Stimulated activated CD8-positive, alpha-beta memory T cell treated with anti-CD3 and anti-CD28 coated beads, Interleukin-7, amount 100 ng/mL, for 24 hours (primary cell): ENCODE measurements around the gene VASP.

Experiments used
- DNase-seq: peaks from one replicate; pipeline ENCODE4 v3.0.0-alpha.2; 2020; ENCODE audit warnings: low read depth

The VASP gene

DNA sequence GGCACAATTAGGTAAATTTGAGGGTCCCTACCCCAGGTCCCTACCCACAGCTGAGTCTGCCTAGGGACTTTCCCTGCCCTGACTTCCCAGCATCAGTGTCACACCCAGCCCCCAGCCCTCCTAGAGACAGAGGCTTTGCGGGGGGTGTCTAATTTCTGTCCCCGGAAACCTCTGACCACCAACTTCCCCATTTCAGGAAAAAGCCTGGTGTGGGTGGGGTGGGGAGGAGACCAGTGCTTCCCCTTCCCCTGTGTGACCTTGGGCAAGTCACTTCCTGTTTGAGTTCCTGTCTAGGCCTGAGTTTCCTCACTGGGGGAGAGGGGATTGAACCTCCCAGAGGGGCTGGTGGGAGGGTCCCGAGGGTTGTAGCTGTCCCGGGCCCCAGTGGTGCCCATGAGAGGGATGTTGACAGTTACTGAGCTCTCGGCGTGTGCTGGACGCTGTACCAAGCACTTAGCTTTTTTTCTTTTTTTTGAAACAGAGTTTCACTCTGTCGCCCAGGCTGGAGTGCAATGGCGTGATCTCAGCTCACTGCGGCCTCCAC is 7.9 kb downstream of the VASP start:
- DNase-seq, result no peak

DNA sequence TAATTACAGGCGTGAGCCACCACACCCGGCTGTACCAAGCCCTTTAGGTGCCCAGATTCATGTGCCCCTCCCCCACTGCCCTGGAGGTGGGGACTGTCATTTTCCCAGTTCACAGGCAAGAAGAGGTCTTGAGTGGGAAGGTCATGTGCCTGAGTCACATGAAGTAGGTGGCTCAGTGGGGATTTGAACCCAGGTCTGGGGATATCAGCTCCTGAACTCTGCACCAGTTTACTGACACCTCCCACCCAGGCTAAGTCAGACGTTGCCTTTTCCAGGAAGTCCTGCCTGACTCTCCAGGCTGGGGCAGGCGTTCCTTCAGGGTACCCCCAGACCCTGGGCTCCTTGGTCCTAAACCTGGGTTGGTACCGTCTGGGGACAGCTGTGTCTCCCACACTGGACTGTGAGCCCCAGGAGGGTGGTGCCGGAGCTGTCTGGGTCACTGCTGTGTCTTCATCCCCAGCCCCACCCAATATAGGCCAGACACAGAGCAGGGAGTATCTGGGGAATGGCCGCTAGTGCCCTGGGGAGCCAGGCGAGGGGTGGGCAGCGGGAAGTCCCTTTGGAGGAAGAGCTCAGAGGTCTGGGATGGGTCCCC is 8.6 kb downstream of the VASP start:
- DNase-seq, result no peak

DNA sequence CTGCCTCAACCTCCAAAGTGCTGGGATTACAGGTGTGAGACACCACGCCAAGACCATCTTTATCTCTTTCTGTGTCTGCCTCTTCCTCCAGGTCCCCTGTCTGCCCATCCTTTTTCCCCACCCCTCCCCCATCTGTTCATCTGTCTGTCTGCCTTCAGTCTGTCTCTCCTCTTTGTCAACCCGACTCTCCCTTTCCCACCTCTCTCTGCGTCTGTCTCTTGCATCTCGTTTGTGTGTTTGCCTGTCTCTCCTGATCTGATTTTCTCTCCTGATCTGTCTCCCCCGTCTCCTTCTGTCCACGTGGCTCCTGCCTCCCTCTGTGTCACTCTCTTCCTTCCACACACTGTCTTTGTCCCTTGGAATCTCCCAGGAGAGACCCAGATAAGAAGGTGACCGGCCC is 10.0 kb downstream of the VASP start:
- no peak for DNase-seq

DNA sequence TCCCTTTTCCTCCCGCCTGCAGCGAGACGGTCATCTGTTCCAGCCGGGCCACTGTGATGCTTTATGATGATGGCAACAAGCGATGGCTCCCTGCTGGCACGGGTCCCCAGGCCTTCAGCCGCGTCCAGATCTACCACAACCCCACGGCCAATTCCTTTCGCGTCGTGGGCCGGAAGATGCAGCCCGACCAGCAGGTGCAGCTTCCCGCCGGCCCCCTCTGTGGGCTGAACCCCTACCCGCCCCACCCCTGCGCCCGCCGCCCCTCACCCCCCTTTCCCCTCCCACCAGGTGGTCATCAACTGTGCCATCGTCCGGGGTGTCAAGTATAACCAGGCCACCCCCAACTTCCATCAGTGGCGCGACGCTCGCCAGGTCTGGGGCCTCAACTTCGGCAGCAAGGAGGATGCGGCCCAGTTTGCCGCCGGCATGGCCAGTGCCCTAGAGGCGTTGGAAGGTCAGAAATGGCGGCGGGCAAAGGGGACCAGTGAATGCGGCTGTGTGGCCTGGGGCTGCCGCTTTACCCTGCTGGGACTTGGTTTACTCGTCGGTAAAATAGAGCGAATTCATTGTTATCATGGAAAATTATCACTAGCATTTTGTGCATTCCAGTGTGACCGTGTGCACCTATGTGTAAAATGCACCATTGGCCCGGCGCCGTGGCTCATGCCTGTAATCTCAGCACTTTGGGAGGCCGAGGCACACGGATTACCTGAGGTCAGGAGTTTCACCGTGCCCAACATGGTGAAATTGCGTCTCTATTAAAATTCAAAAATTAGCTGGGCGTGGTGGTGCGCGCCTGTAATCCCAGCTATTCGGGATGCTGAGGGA is 10.6 kb downstream of the VASP start:
- no peak for DNase-seq

DNA sequence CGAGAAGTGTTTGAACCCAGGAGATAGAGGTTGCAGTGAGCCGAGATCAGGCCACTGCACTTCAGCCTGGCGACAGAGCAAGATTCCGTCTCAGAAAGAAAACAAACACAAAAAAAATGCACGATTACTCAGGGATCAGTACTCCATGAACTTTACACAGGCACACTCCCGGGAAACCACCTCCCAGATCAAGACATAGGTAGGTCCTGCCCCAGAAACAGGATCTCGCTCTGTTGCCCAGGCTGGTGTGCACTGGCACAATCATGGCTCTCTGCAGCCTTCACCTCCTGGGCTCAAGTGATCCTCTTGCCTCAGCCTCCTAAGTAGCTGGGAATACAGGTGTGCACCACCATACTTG is 11.2 kb downstream of the VASP start:
- no peak for DNase-seq

DNA sequence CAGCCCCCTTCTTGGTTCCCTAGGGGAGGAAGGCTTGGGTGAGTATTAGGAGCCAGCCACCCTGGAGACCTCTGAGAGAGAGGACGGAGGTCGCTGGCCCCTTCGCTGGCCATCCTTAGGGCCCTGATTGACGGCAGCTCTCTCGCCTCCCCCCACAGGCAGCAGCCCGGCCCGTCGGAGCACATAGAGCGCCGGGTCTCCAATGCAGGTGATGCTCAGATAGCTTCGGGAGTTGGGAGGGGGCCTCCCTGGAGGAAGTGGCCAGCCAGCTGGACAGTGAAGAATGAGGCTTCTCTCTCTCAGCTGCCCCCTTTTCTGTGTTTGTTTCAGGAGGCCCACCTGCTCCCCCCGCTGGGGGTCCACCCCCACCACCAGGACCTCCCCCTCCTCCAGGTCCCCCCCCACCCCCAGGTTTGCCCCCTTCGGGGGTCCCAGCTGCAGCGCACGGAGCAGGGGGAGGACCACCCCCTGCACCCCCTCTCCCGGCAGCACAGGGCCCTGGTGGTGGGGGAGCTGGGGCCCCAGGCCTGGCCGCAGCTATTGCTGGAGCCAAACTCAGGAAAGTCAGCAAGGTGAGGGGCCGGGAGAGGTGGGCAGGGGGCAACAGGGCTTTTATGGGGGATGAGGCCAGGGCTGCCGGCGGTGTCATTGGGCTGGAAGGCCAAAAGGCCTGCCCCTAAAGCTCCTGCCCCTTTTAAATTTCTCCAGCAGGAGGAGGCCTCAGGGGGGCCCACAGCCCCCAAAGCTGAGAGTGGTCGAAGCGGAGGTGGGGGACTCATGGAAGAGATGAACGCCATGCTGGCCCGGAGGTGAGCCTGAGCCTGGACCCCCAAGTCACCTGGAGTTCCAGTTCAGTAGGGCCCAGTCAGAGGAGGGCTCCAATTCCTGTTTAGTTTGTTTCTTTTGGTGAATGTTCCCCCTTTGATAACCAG is 15.0 kb downstream of the VASP start:
- no peak for DNase-seq

DNA sequence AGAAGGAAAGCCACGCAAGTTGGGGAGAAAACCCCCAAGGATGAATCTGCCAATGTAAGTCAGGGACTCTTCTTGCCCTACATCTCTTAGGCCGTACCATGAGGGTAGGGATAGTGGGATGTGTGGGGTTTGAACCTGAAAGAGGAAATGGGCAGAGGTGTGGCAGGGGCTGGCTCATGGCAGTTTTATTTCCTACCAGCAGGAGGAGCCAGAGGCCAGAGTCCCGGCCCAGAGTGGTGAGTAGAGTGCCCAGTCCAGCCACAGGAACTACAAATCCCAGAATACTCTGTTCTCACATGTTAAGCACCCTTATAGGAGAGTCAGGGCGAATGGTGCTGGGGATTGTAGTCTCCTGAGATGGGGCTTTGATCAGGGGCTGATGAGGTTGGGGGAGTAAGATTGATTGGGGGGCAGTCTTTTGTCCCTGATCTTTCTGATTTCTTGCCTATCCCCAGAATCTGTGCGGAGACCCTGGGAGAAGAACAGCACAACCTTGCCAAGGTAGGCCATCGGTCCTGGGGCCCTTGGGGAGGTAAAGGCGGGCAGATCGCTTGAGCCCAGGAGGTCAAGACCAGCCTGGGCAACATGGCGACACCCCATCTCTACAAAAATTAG is 16.5 kb downstream of the VASP start:
- no peak for DNase-seq

DNA sequence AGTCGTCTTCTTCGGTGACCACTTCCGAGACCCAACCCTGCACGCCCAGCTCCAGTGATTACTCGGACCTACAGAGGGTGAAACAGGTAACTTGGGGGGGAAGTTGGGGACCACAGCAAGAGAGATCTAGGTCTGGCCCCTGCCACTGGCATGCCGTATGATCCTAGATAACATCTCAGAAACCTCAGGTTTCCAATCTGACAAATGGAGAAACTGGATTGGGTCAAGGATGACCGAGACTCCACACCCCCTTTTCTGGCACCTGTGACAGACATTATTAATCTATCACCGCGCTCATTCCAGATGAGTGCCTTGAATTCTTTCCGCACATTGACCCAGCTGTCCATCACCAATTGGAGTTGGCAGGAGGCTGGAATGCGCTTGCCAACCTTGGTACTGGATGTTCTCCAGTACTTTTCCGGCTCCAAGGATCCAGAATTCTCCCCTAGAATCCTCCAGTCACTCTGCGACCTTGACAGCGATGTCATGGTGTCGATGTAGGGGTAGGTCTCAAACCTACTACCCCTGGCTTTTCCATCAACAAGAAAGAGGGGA is 17.4 kb downstream of the VASP start:
- DNase-seq, result no peak

DNA sequence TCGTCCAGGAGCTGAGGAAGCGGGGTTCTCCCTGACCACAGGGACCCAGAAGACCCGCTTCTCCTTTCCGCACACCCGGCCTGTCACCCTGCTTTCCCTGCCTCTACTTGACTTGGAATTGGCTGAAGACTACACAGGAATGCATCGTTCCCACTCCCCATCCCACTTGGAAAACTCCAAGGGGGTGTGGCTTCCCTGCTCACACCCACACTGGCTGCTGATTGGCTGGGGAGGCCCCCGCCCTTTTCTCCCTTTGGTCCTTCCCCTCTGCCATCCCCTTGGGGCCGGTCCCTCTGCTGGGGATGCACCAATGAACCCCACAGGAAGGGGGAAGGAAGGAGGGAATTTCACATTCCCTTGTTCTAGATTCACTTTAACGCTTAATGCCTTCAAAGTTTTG is 18.9 kb downstream of the VASP start:
- DNase-seq, result no peak

DNA sequence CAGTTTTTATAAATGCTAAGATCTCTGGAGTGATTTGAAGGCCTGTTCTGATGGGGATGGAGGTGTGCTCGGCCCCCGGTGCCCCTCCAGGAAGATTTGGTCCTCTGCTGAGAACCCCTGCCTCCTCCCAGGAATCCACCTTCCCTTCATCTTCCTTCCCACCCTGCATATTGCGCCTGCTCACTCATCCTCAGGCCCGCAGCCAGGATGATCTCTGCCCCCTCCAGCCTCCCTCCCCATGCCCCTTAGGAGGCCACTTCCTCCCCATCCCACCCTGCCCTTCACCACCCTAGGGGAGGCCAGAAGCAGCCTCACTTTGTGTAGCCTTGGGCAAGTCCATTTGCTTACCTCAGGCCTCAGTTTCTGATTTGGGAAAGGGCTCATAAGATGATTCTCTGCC is 19.7 kb downstream of the VASP start:
- no peak for DNase-seq

DNA sequence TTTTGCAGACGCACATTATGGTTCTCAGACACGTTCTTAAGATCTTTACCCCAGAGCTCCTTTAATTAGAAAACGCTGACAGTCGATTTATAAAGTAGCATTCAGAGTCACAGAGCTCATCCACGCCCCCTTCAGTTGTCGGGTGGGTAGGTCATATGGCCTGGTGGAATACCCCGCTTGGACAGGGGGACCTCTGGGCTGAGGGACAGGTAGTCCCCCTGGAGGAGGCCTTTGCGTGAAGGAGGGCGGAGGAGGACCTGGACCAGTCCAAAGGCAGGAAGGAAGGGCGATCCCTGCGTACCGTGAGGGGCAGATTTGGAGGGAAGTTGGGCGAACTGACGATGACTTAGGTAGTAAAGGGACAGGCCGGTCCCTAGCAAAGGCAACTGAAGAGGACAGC is 20.5 kb downstream of the VASP start:
- DNase-seq, result no peak

DNA sequence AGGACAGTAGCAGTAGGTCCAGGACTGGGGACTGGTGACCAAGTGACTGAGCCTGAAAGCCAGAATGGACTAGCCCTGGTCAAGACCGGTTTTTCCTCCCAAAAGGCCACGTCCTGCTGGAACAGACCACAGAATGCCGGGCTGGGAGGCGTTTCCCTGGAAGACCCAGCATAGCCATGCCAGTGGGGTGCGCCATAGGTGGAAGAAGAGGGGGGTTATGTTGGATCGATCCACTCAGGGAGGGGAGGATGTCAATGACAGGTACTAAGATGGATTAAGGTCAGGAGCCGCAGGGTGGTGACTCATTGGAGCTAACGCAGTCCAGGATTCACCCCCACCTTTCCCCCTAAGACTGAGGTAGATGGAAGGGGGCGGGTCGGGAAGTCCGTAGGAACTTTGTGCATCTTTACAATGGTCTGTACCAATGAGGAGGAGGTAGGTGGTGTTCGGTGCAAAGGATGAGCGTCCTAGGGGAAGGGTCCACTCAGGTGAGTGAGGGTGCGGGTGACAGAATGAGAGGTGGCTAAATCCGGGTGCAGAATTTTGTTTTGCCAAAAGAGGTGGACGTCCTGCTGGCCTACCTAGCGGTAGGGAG is 21.0 kb downstream of the VASP start:
- DNase-seq, result no peak

DNA sequence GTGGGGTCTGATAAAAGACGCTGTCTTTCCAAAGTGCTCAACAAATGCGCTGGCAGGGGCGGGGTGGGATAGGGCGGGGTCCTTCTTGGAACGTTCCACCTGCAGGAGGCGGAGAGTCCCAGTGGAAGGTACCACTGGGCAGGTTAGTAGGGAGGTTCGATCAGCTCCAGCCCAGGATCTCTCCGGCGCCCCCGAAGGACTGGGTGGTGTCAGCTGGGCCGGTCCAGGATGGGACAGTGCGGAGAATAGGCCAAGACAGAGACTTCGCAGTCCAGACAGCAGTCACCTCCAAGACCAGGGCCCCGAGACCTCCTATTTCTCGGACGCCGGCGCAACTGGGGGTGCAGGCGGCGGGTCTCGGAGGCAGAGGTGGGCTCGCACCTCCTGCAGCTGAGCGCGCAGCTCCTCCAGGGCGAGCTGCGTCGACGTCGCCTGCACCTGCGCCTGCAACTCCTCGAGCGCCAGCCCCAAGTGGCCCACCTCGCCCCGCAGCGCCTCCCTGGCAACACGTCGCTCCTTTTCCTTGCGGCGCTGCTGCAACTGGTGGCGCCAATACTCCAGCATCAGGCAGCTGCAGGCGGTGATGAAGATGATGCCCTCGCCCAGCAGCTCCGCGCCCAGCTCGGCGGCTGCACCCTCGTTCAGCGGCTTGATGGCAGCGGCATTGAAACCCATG is 21.6 kb downstream of the VASP start:
- DNase-seq, result no peak

DNA sequence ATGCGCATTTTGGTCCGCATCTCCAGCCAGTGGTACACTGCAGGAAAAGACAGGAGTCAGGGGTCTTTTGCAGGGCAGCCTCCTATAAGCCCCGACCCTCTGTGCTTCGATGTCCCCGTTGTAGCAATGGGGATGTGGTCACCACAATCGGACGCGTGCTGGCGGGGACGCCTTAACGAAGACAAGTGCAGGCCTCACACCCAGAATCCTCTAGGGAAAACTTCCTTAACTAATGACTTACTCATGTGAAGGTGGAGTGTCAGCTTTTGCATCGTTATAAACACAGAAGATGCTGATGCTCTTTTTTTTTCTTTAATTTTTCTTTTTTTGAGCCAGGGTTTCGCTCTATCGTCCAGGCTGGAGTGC is 22.1 kb downstream of the VASP start:
- no peak for DNase-seq

DNA sequence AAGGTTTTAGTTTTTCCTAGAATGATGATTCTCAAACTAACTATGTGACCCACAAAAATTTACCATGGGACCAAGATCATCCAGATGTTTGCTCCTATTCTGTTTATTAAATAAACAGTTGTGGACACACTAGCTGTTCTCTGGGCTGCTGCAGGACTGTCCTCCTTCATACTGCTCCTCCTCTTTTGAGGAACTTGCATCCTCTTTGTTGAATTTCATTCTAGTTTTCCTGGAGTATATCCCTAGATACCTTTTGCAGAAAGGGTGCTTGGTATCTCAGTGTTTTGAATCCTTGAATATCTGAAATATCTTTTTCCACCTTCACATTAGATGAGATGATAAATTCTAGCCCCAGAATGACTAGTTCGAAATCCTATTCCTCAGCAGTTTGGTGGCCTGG is 24.1 kb downstream of the VASP start:
- DNase-seq, result no peak

DNA sequence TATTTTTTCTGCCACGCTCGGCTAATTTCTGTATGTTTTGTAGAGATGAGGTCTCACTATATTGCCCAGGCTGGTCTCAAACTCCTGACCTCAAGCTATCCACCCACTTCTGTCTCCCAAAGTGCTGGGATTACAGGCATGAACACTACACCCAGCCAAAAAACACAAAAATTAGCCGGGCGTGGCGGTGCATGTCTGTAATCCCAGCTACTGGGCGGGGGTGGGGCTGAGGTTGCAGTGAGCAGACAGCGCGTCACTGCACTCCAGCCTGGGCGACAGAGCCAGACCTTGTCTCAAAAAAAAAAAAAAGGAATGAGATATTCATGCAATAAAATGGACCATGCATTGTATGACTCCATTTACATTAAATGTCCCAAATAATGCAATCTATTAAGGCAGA is 32.2 kb downstream of the VASP start:
- no peak for DNase-seq

DNA sequence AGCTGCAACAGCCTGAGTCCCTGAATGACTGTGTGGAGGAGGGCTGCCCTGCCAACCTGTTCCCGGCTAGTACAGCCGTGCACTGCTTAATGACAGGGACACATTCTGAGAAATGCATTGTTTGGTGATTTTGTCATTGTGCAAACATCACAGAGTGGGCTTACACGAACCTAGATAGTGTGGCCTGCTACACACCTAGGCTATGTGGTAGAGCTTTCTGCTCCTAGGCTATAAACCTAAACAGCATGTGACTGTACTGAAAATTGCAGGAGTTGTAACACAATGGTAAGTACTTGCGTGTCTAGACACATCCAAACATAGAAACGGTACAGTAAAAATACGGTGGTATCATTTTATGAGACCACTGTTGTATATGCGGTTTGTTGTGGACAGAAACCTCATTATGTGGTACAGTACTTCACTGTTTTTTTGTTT is 35.0 kb downstream of the VASP start:
- DNase-seq, result no peak

DNA sequence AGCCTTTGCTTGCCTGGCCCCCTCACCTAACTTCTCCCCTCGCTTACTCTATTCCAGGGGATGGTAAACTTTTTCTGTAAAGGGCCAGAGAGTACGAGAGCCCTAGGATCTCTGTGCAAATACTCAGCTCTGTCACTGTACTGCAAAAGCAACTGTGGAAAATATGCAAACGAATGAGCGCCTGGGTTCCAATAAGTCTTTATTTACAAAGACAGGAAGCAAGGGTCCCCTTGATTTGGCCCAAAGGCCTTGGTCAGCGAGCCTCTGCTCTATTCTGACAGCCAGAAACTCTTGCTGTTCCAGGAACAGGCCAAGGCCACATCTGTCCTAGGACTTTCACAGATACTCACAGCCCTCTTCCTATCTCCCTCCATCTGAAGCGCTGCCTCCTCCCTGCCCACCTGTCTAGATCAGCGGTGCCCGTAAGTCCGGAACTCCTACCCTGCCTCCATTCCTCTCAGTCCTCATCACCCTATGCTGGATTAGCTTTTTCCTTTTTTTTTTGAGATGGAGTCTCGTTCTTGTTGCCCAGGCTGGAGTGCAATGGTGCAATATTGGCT is 40.0 kb downstream of the VASP start:
- DNase-seq, result no peak

DNA sequence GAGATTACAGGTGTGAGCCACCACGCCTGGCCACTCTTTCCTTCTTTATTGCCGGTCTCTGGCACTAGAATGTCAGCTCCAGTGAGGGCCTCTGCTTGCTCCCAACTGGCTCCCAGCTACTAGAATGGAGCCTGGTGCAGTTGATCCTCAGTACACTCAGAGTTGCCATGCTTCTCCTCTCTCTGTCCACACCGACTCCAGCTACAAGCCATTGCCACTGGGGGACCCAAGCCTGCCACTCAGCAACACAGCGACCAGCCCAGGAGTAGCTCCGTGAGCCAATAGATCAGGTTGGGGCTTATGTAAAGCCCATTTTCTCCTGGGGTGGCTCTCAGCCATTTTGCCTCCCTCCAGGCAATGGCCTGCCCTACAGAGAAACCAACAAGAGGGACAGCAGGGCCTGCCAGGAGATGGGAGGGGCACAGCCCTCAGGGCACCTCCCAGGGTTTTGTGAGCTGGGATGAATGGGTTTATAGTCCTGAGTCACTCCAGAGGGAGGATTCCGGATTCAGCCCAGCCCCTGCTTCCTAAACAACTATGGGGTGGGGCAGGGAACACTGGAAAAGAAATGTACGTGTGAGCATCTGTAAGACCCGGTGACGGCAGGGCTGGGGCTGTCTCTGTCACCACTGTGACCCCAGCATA is 40.8 kb downstream of the VASP start:
- DNase-seq, result no peak

DNA sequence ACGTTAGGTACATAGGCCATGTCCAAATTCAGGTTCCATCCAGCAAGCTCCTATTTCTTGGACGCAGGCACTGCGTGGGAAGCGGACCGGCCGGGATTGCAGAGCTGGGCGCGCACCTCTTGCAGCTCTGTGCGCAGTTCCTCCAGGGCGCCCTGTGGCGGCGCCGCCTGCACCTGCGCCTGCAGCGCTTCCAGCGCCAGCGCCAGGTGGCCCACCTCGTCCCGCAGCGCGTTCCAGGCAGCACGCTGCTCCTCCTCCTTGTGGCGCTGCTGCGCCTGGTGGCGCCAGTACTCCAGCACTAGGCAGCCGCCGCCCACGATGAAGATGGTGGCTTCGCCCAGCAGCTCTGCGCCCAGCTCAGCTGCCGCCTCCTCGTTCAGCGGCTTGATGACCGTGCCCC is 46.2 kb downstream of the VASP start:
- no peak for DNase-seq
